Prostate gland (tissue), 2 donors: ENCODE measurements around the gene WNT3. TPM values are rescaled to one million over a fixed set of nuclear protein-coding genes. Genes with fewer than 3 reads are reported as not detected.

ENCODE experiments used
- DNase-seq: peaks from one replicate; pipeline ENCODE4 v3.0.0-alpha.2; 2019; ENCODE audit warnings: low spot score
- H3K27ac ChIP-seq, 2 donors: fragments of 200-600 bp; sonication (generic); 2 replicates each; pipeline ENCODE4 v1.5.1; 2017 to 2019
- H3K27me3 ChIP-seq: fragments of 200-600 bp; sonication (generic); replicated peaks from 2 replicates; pipeline ENCODE4 v1.5.1; 2019; ENCODE audit not compliant: insufficient read depth
- H3K36me3 ChIP-seq, 2 donors: fragments of 200-600 bp; sonication (generic); 1 replicate in 1 of 2; 2 replicates in 1 of 2; pipeline versions ENCODE4 v1.5.1 to v1.8.1; 2017 to 2019
- H3K4me1 ChIP-seq: fragments of 200-600 bp; sonication (generic); replicated peaks from 2 replicates; pipeline ENCODE4 v1.5.1; 2019
- H3K4me3 ChIP-seq, 2 donors: fragments of 200-600 bp; sonication (generic); 2 replicates each; pipeline ENCODE4 v1.5.1; 2017 to 2019
- H3K9me3 ChIP-seq: fragments of 200-600 bp; sonication (generic); 2 replicates; pipeline ENCODE4 v1.5.1; 2017
- POLR2A ChIP-seq: fragments of 450-650 bp; IDR thresholded peaks from one replicate; pipeline ENCODE4 v1.6.1; 2016; ENCODE audit warnings: antibody characterized with exemption, mild to moderate bottlenecking
- POLR2AphosphoS5 ChIP-seq: sonication (generic); formaldehyde crosslinking; IDR thresholded peaks from one replicate; pipeline ENCODE4 v1.6.1; 2017; ENCODE audit warnings: antibody characterized with exemption
- WGBS: methylation state at CpG from one replicate; pipeline ENCODE4 v1.1.5; 2018; 5-methylcytosine and 5-hydroxymethylcytosine counted together
- intact Hi-C: fragments of 100-400 bp; cut with DNase I; formaldehyde crosslinking; loops from one replicate; pipeline ENCODE4 v1.14.2; 2022
- total RNA-seq, 2 donors: library from RNA; depleted of rRNA; stranded (reverse); fragments of >200 nt; gene quantifications; one replicate each; pipeline ENCODE4 v1.1.0, GENCODE V29; 2016
- TF ChIP-seq, protein P1 (sequence below), 4 experiments: fragments of 200-600 bp in 2 of 4; fragments of 450-650 bp in 2 of 4; sonication (generic) in 2 of 4; IDR thresholded peaks; 1 replicate in 3 of 4; 2 replicates in 1 of 4; pipeline ENCODE4 v1.5.1; 2016 to 2019; ENCODE audit warnings: antibody characterized with exemption in 4 of 4, mild to moderate bottlenecking in 2 of 4, moderate library complexity in 2 of 4

Gene WNT3
- total RNA-seq, 2 donors from 2014 or later, result 2.0 to 7.7 TPM

DNA sequence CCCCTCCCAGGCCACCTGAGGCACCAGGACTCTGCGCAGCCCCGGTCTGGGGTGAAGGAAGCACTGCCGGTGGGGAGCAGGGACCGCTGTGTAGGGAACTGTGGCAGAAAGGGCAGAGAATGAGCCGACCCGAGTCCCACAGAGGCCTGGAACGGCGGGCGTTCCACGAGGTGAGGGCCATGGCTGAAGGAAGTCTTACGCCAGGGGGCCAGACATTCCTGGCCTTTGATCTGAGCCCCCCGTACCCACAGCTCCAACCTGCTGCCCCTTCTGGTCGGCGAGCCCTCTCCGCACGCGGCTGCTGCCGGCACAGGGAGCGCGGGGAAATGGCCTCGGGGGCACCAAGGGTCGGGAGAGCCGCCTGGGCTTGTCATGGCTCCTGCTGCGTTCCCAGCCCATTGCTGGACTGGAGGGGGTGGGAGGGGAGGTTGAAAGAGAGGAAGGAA lies 1.4 kb upstream of the WNT3 start:
- Histone ChIP-seq H3K9me3 (no peaks in the 10 kb centered on the region), H3K4me3 (no peak overlapping the region), H3K27ac (no peak overlapping the region), H3K36me3 (no peaks in the 10 kb centered on the region), H3K27me3 (peaks cover 7% of the 10 kb centered on the region), H3K4me1 (peaks cover 5% of the 10 kb centered on the region)
- DNase-seq, result no peak
- intact Hi-C loops, result no loop called here
- TF ChIP-seq POLR2A (no peak), POLR2AphosphoS5 (no peak)
- TF ChIP-seq, protein P1, sequence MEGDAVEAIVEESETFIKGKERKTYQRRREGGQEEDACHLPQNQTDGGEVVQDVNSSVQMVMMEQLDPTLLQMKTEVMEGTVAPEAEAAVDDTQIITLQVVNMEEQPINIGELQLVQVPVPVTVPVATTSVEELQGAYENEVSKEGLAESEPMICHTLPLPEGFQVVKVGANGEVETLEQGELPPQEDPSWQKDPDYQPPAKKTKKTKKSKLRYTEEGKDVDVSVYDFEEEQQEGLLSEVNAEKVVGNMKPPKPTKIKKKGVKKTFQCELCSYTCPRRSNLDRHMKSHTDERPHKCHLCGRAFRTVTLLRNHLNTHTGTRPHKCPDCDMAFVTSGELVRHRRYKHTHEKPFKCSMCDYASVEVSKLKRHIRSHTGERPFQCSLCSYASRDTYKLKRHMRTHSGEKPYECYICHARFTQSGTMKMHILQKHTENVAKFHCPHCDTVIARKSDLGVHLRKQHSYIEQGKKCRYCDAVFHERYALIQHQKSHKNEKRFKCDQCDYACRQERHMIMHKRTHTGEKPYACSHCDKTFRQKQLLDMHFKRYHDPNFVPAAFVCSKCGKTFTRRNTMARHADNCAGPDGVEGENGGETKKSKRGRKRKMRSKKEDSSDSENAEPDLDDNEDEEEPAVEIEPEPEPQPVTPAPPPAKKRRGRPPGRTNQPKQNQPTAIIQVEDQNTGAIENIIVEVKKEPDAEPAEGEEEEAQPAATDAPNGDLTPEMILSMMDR (IDR thresholded peaks at IDR 0.05), result no peak
- 52% methylated on average over 24 of the region's 24 CpGs for WGBS

DNA sequence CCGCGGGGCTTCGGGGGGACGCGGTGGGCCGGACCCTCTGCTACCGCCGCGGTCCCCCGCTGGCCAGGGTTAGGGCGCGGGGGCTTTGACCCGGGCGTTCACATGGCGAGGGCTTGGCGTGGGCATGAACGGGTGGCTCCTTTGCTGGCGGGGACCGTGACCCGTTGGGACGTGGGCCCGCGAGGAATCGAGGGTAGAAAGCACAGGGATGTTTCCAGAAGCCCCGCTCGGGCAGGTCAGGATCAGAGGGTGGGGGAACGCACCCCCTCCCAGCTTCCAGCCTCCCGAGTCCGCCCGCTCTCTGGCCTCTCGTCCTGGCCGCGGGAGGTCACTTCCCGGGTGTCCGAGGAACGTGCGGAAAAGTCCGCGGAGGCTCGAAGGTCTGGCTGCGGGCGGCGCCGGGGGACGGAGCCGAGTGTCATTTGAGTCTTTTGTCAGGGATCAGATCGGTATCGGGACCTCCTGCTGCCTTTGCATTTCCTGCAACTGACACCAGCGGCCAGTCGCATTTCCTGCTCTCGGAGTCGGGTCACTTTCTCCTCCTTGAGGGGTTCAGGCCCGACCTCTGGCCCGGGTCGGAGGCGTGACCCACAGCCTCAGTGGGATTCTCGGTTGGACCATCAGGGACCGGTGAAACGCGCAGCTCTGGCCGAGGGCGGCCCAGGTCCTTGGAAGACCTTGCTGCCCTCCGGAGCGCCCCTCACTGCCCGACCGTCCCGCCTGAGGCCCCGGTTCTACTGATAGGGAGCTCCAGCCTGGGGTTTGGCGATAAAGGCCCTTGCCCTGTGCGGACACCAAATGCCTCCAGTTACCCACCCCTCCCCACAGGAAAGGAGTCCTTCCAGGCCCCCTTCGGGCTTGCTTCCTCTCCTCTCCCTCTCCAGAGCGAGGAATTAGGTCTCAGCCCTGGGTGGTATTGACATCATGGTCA lies 702 bp upstream of the WNT3 start:
- no peaks in the 10 kb centered on the region for H3K9me3 ChIP-seq
- H3K4me3 ChIP-seq, result peak overlapping the region in 1 of 2 donors; percentile 15
- intact Hi-C loops, result no loop called here
- peaks cover 7% of the 10 kb centered on the region for H3K27me3 ChIP-seq
- DNase-seq, result no peak
- H3K36me3 ChIP-seq, result no peaks in the 10 kb centered on the region
- WGBS, result 35% methylated on average over 51 of the region's 72 CpGs
- TF ChIP-seq POLR2A (no peak), POLR2AphosphoS5 (no peak)
- TF ChIP-seq, protein P1 (IDR thresholded peaks at IDR 0.05), result no peak
- no peak overlapping the region for H3K27ac ChIP-seq
- peaks cover 5% of the 10 kb centered on the region for H3K4me1 ChIP-seq

DNA sequence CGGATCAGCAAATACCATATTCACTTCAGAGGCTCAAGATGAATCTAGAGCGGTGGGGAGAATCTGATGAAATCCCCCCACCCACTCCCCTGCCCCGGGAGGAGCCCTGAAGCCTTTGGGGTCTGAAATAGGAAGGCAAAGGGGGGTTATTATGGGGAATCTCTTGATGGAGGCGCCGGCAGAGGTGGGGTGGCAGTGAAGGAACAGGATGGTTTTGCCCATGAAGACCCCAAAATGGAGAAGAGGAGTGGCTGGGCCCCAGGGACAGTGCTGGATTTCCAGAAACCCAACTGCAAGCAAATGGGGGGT lies 637 bp downstream of the WNT3 start:
- 57% methylated on average over 5 of the region's 5 CpGs for WGBS
- Histone ChIP-seq H3K27me3 (peaks cover 7% of the 10 kb centered on the region), H3K9me3 (no peaks in the 10 kb centered on the region), H3K4me1 (peaks cover 5% of the 10 kb centered on the region), H3K4me3 (no peak overlapping the region), H3K27ac (no peak overlapping the region), H3K36me3 (no peaks in the 10 kb centered on the region)
- intact Hi-C loops, result no loop called here
- no peak for DNase-seq
- TF ChIP-seq, protein P1 (IDR thresholded peaks at IDR 0.05), result no peak
- TF ChIP-seq POLR2AphosphoS5, result no peak
- TF ChIP-seq POLR2A, result no peak

GRCh38 chr17:46817151-46817900 lies 1.2 kb downstream of the WNT3 start:
- Histone ChIP-seq H3K27me3 (peaks cover 7% of the 10 kb centered on the region), H3K27ac (no peak overlapping the region), H3K9me3 (no peaks in the 10 kb centered on the region), H3K4me3 (no peak overlapping the region), H3K36me3 (no peaks in the 10 kb centered on the region), H3K4me1 (peaks cover 5% of the 10 kb centered on the region)
- TF ChIP-seq, protein P1 (IDR thresholded peaks at IDR 0.05), result no peak
- no peak for TF ChIP-seq POLR2AphosphoS5
- no peak for TF ChIP-seq POLR2A
- no peak for DNase-seq
- WGBS, result 52% methylated on average over 22 of the region's 22 CpGs
- intact Hi-C loops, result no loop called here
